Fibroblast of lung (primary cell): ENCODE measurements around the gene PGM2.
"Not testable (repeated sequence)": the region's sequence is repeated elsewhere in the genome, so short reads cannot be mapped to it uniquely, and the experiment has no call there.

Source experiments
- EZH2 ChIP-seq: IDR thresholded peaks from 2 replicates; pipeline ENCODE4 v1.5.1; 2012; ENCODE audit warnings: low read length, control low read depth, mild to moderate bottlenecking; ENCODE audit errors: missing control alignments
- TF ChIP-seq, protein P1 (sequence below), 2 donors: IDR thresholded peaks in 1 of 2; conservative IDR thresholded peaks in 1 of 2; 1 replicate in 1 of 2; 2 replicates in 1 of 2; pipeline ENCODE4 v1.5.1; 2011 to 2012; ENCODE audit warnings: low read length in 2 of 2, control low read depth in 1 of 2, inconsistent platforms in 1 of 2, low read depth in 1 of 2, mild to moderate bottlenecking in 1 of 2

DNA sequence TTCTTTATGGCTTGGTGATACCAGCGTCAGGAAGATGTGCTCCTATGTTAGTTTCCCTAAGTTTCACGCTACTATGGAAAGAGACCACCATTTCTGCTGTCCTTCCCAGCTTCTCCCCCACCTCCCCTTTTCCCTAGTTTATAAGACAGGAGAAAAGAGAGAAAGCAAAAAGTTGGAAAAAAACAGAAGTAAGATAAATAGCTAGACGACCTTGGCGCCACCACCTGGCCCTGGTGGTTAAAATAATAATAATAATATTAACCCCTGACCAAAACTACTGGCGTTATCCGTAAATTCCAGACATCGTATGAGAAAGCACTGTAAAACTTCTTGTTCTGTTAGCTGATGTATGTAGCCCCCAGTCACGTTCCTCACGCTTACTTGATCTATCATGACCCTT is 985 bp upstream of the PGM2 start:
- TF ChIP-seq, protein P1, sequence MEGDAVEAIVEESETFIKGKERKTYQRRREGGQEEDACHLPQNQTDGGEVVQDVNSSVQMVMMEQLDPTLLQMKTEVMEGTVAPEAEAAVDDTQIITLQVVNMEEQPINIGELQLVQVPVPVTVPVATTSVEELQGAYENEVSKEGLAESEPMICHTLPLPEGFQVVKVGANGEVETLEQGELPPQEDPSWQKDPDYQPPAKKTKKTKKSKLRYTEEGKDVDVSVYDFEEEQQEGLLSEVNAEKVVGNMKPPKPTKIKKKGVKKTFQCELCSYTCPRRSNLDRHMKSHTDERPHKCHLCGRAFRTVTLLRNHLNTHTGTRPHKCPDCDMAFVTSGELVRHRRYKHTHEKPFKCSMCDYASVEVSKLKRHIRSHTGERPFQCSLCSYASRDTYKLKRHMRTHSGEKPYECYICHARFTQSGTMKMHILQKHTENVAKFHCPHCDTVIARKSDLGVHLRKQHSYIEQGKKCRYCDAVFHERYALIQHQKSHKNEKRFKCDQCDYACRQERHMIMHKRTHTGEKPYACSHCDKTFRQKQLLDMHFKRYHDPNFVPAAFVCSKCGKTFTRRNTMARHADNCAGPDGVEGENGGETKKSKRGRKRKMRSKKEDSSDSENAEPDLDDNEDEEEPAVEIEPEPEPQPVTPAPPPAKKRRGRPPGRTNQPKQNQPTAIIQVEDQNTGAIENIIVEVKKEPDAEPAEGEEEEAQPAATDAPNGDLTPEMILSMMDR (conservative IDR thresholded peaks at IDR 0.05 in 1 of 2, IDR thresholded peaks at IDR 0.05 in 1 of 2; ENCODE audit: low read depth in 1 of 2, low read length in 2 of 2) = not testable (repeated sequence)
- TF ChIP-seq EZH2 = not testable (repeated sequence)
